GM21737 (cell line): Measurements from ENCODE around the gene PWP2.
"Not testable (repeated sequence)": the region's sequence is repeated elsewhere in the genome, so short reads cannot be mapped to it uniquely, and the experiment has no call there.

Source experiments
- ATAC-seq: cut with Tn5 transposase; IDR thresholded peaks from one replicate; pipeline ENCODE4 v1.9.1; 2021; ENCODE audit warnings: mild to moderate bottlenecking, moderate library complexity; ENCODE audit not compliant: unreplicated experiment

The PWP2 gene

GRCh38 chr21:44159349-44160297, 52.4 kb downstream of the PWP2 start:
- ATAC-seq, result not testable (repeated sequence)

- not testable (repeated sequence) for ATAC-seq
These were observed 53.1 kb downstream of the PWP2 start for GRCh38 chr21:44160298-44160672.

GRCh38 chr21:44160821-44161220, 53.6 kb downstream of the PWP2 start:
- ATAC-seq, result not testable (repeated sequence)

- not testable (repeated sequence) for ATAC-seq
These were observed 56.0 kb downstream of the PWP2 start for GRCh38 chr21:44163167-44163653.

- ATAC-seq, result not testable (repeated sequence)
These were observed 58.7 kb downstream of the PWP2 start for GRCh38 chr21:44165933-44166332.

GRCh38 chr21:44167527-44167926, 60.3 kb downstream of the PWP2 start:
- ATAC-seq, result not testable (repeated sequence)

- ATAC-seq, result not testable (repeated sequence)
These were observed 63.1 kb downstream of the PWP2 start for GRCh38 chr21:44170326-44170725.

GRCh38 chr21:44170863-44171262, 63.7 kb downstream of the PWP2 start:
- ATAC-seq, result not testable (repeated sequence)

- ATAC-seq, result not testable (repeated sequence)
These were observed 64.9 kb downstream of the PWP2 start for GRCh38 chr21:44171962-44172572.

GRCh38 chr21:44172741-44173140, 65.5 kb downstream of the PWP2 start:
- ATAC-seq, result not testable (repeated sequence)

- not testable (repeated sequence) for ATAC-seq
These were observed 68.0 kb downstream of the PWP2 start for GRCh38 chr21:44175189-44175588.

- ATAC-seq, result not testable (repeated sequence)
These were observed 68.9 kb downstream of the PWP2 start for GRCh38 chr21:44176127-44176526.
